GM23338 (cell line): ENCODE results near the gene BCR. TPM values are rescaled to one million over a fixed set of nuclear protein-coding genes. Genes with fewer than 3 reads are reported as not detected.

ENCODE experiments used
- ATAC-seq: fragments of 200-7000 bp; cut with Tn5 transposase; 3 replicates; pipeline ENCODE4 v1.9.1; 2020
- DNase-seq: peaks from one replicate; pipeline ENCODE4 v3.0.0-alpha.2; 2015; ENCODE audit warnings: low spot score
- H2AFZ ChIP-seq: fragments of 200-600 bp; sonication (generic); 2 replicates; pipeline ENCODE4 v1.8.0; 2016; ENCODE audit warnings: antibody characterized with exemption, mild to moderate bottlenecking, moderate library complexity
- H3F3A ChIP-seq: fragments of 200-600 bp; sonication (generic); replicated peaks from 2 replicates; pipeline ENCODE4 v1.8.0; 2017; ENCODE audit warnings: antibody characterized with exemption, mixed run types, low read depth
- H3K27ac ChIP-seq: fragments of 200-600 bp; sonication (generic); 2 replicates; pipeline ENCODE4 v1.6.1; 2016; ENCODE audit warnings: low read depth
- H3K27me3 ChIP-seq: fragments of 200-600 bp; sonication (generic); 2 replicates; pipeline ENCODE4 v1.8.0; 2016; ENCODE audit warnings: mild to moderate bottlenecking, mixed run types, moderate library complexity; ENCODE audit not compliant: insufficient read depth
- H3K36me3 ChIP-seq: fragments of 200-600 bp; sonication (generic); 2 replicates; pipeline ENCODE4 v1.8.0; 2016; ENCODE audit warnings: mild to moderate bottlenecking; ENCODE audit not compliant: insufficient read depth
- H3K4me1 ChIP-seq: fragments of 200-600 bp; sonication (generic); 2 replicates; pipeline ENCODE4 v1.8.0; 2016; ENCODE audit warnings: mild to moderate bottlenecking, moderate library complexity; ENCODE audit not compliant: insufficient read depth
- H3K4me2 ChIP-seq: fragments of 200-600 bp; sonication (generic); 2 replicates; pipeline ENCODE4 v1.7.1; 2017; ENCODE audit warnings: mixed run types
- H3K4me3 ChIP-seq: fragments of 200-600 bp; sonication (generic); 2 replicates; pipeline ENCODE4 v1.6.1; 2016; ENCODE audit warnings: mixed run types
- H3K79me2 ChIP-seq: fragments of 200-600 bp; sonication (generic); replicated peaks from 2 replicates; pipeline ENCODE4 v1.8.0; 2017; ENCODE audit warnings: mild to moderate bottlenecking; ENCODE audit not compliant: insufficient read depth
- H3K9me2 ChIP-seq: fragments of 200-600 bp; sonication (generic); 2 replicates; pipeline ENCODE4 v1.8.0; 2017; ENCODE audit not compliant: insufficient read depth
- H4K20me1 ChIP-seq: fragments of 200-600 bp; sonication (generic); replicated peaks from 2 replicates; pipeline ENCODE4 v1.8.0; 2017; ENCODE audit warnings: mild to moderate bottlenecking; ENCODE audit not compliant: insufficient read depth
- H3K27ac Mint-ChIP-seq: 2 replicates; pipeline ENCODE4 v1.8.0; 2020; ENCODE audit warnings: inconsistent platforms, mild to moderate bottlenecking, moderate library complexity, mixed read lengths
- H3K27me3 Mint-ChIP-seq: 3 replicates; pipeline ENCODE4 v1.8.0; 2022; ENCODE audit warnings: low read depth, mild to moderate bottlenecking, moderate library complexity, mixed read lengths, inconsistent platforms; ENCODE audit not compliant: insufficient read depth, poor library complexity
- H3K36me3 Mint-ChIP-seq: 3 replicates; pipeline ENCODE4 v1.8.0; 2021; ENCODE audit warnings: low read depth, mild to moderate bottlenecking, inconsistent platforms, moderate library complexity, mixed read lengths
- H3K4me1 Mint-ChIP-seq: 3 replicates; pipeline ENCODE4 v1.8.0; 2020; ENCODE audit warnings: mild to moderate bottlenecking, inconsistent platforms, mixed read lengths
- H3K4me3 Mint-ChIP-seq: 3 replicates; pipeline ENCODE4 v1.8.0; 2021; ENCODE audit warnings: moderate library complexity, mild to moderate bottlenecking, inconsistent platforms, mixed read lengths
- H3K9me3 Mint-ChIP-seq: 3 replicates; pipeline ENCODE4 v1.8.0; 2020; ENCODE audit warnings: moderate library complexity, mild to moderate bottlenecking, inconsistent platforms, mixed read lengths
- CREB1 ChIP-seq: fragments of 250-450 bp; sonication (Bioruptor Pico); IDR thresholded peaks from 2 replicates; pipeline ENCODE4 v1.5.0; 2020; ENCODE audit warnings: low read depth, mild to moderate bottlenecking, moderate library complexity
- ETS1 ChIP-seq: IDR thresholded peaks from 2 replicates; pipeline ENCODE4 v1.6.1; 2016; ENCODE audit warnings: antibody characterized with exemption
- EZH2phosphoT487 ChIP-seq: fragments of 200-600 bp; sonication (generic); IDR thresholded peaks from one replicate; pipeline ENCODE4 v1.8.1; 2018; ENCODE audit warnings: antibody characterized with exemption; ENCODE audit not compliant: unreplicated experiment
- JUNB ChIP-seq: IDR thresholded peaks from one replicate; pipeline ENCODE4 v1.6.1; 2016; ENCODE audit warnings: antibody characterized with exemption; ENCODE audit not compliant: unreplicated experiment
- NANOG ChIP-seq: IDR thresholded peaks from 2 replicates; pipeline ENCODE4 v1.6.1; 2016; ENCODE audit warnings: antibody characterized with exemption, borderline replicate concordance
- POLR2AphosphoS5 ChIP-seq: IDR thresholded peaks from 2 replicates; pipeline ENCODE4 v1.6.1; 2016; ENCODE audit warnings: antibody characterized with exemption, low read depth
- STAT1 ChIP-seq: IDR thresholded peaks from one replicate; pipeline ENCODE4 v1.6.1; 2016; ENCODE audit warnings: antibody characterized with exemption; ENCODE audit not compliant: unreplicated experiment
- ZNF114 ChIP-seq: fragments of 250-450 bp; sonication (Bioruptor Pico); IDR thresholded peaks from 2 replicates; pipeline ENCODE4 v1.5.0; 2020; ENCODE audit warnings: mild to moderate bottlenecking, moderate library complexity
- ZNF331 ChIP-seq: fragments of 250-450 bp; sonication (Bioruptor Pico); IDR thresholded peaks from 2 replicates; pipeline ENCODE4 v1.5.0; 2020; ENCODE audit warnings: low read depth, mild to moderate bottlenecking, moderate library complexity
- ZNF462 ChIP-seq: fragments of 250-450 bp; sonication (Bioruptor Pico); IDR thresholded peaks from 2 replicates; pipeline ENCODE4 v1.5.0; 2020; ENCODE audit warnings: mild to moderate bottlenecking, moderate library complexity
- polyA plus RNA-seq: library from polyadenylated mRNA; unstranded; fragments of >200 nt; fragmentation: Nextera tagmentation; extraction: Ambion mirVana; gene quantifications from 2 replicates; pipeline ENCODE4 v1.2.1, GENCODE V29; 2016
- total RNA-seq: library from RNA; depleted of rRNA; stranded (reverse); fragments of >200 nt; shearing (Covaris generic); gene quantifications from 2 replicates; pipeline ENCODE4 v1.2.3, GENCODE V29; 2014
- TF ChIP-seq, protein P1 (sequence below): IDR thresholded peaks from one replicate; pipeline ENCODE4 v1.6.1; 2018; ENCODE audit warnings: antibody characterized with exemption; ENCODE audit not compliant: unreplicated experiment
- TF ChIP-seq, protein P2 (sequence below), 2 experiments: fragments of 200-600 bp in 1 of 2; sonication (generic) in 1 of 2; conservative IDR thresholded peaks; 2 replicates each; pipeline versions ENCODE4 v1.5.1 to v1.6.1; 2016 to 2017; ENCODE audit warnings: antibody characterized with exemption in 2 of 2, low read depth in 2 of 2, mild to moderate bottlenecking in 2 of 2, moderate library complexity in 1 of 2

Gene BCR
- total and polyA plus RNA-seq, 2 experiments from 2014 or later: 17.7 to 121 TPM

GRCh38 chr22:23233752-23234408 lies 53.6 kb downstream of the BCR start:
- no peak overlapping the region for H3K4me2 ChIP-seq
- H3K9me2 ChIP-seq: no peaks in the 10 kb centered on the region
- TF ChIP-seq JUNB (no peak), ZNF114 (CRISPR knock-in tag) (no peak), EZH2phosphoT487 (no peak), ZNF462 (CRISPR knock-in tag) (no peak), NANOG (no peak), ZNF331 (no peak), POLR2AphosphoS5 (no peak), STAT1 (no peak), CREB1 (no peak), ETS1 (no peak)
- TF ChIP-seq, protein P1, sequence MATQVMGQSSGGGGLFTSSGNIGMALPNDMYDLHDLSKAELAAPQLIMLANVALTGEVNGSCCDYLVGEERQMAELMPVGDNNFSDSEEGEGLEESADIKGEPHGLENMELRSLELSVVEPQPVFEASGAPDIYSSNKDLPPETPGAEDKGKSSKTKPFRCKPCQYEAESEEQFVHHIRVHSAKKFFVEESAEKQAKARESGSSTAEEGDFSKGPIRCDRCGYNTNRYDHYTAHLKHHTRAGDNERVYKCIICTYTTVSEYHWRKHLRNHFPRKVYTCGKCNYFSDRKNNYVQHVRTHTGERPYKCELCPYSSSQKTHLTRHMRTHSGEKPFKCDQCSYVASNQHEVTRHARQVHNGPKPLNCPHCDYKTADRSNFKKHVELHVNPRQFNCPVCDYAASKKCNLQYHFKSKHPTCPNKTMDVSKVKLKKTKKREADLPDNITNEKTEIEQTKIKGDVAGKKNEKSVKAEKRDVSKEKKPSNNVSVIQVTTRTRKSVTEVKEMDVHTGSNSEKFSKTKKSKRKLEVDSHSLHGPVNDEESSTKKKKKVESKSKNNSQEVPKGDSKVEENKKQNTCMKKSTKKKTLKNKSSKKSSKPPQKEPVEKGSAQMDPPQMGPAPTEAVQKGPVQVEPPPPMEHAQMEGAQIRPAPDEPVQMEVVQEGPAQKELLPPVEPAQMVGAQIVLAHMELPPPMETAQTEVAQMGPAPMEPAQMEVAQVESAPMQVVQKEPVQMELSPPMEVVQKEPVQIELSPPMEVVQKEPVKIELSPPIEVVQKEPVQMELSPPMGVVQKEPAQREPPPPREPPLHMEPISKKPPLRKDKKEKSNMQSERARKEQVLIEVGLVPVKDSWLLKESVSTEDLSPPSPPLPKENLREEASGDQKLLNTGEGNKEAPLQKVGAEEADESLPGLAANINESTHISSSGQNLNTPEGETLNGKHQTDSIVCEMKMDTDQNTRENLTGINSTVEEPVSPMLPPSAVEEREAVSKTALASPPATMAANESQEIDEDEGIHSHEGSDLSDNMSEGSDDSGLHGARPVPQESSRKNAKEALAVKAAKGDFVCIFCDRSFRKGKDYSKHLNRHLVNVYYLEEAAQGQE: no peak
- TF ChIP-seq, protein P2, sequence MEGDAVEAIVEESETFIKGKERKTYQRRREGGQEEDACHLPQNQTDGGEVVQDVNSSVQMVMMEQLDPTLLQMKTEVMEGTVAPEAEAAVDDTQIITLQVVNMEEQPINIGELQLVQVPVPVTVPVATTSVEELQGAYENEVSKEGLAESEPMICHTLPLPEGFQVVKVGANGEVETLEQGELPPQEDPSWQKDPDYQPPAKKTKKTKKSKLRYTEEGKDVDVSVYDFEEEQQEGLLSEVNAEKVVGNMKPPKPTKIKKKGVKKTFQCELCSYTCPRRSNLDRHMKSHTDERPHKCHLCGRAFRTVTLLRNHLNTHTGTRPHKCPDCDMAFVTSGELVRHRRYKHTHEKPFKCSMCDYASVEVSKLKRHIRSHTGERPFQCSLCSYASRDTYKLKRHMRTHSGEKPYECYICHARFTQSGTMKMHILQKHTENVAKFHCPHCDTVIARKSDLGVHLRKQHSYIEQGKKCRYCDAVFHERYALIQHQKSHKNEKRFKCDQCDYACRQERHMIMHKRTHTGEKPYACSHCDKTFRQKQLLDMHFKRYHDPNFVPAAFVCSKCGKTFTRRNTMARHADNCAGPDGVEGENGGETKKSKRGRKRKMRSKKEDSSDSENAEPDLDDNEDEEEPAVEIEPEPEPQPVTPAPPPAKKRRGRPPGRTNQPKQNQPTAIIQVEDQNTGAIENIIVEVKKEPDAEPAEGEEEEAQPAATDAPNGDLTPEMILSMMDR (conservative IDR thresholded peaks at IDR 0.05; ENCODE audit: low read depth in 2 of 2): no peak
- H3K36me3 ChIP-seq: no peaks in the 10 kb centered on the region
- Mint-ChIP-seq H3K9me3 (peaks cover 17% of the 10 kb centered on the region), H3K4me1 (peaks cover 82% of the 10 kb centered on the region), H3K4me3 (peak overlapping the region; percentile 3; the same call in 1 of the 3 replicates), H3K27me3 (peaks cover 15% of the 10 kb centered on the region), H3K27ac (no peak overlapping the region), H3K36me3 (peaks cover 32% of the 10 kb centered on the region)
- H3K79me2 ChIP-seq: peaks cover 100% of the 10 kb centered on the region
- peaks cover 14% of the 10 kb centered on the region; the same call in 1 of the 2 replicates for H3F3A ChIP-seq
- no peak overlapping the region for H3K27ac ChIP-seq
- no peak for DNase-seq
- ATAC-seq: no peak
- H3K27me3 ChIP-seq: no peaks in the 10 kb centered on the region
- no peak overlapping the region for H2AFZ ChIP-seq
- H3K4me1 ChIP-seq: peaks cover 59% of the 10 kb centered on the region
- H3K4me3 ChIP-seq: no peak overlapping the region
- peaks cover 23% of the 10 kb centered on the region for H4K20me1 ChIP-seq
